Testis (tissue), 3 donors: ENCODE results near the gene SARS1. TPM values are rescaled to one million over a fixed set of nuclear protein-coding genes. Genes with fewer than 3 reads are reported as not detected.

Experiments
- DNase-seq: peaks from one replicate; pipeline ENCODE4 v3.0.0-alpha.2; 2019
- H3K27ac ChIP-seq, 2 donors: fragments of 200-600 bp; sonication (generic); one replicate each; pipeline ENCODE4 v1.5.1; 2019
- H3K27me3 ChIP-seq: fragments of 200-600 bp; sonication (generic); one replicate; pipeline ENCODE4 v1.5.1; 2019
- H3K36me3 ChIP-seq: fragments of 200-600 bp; sonication (generic); one replicate; pipeline ENCODE4 v1.5.1; 2017; ENCODE audit warnings: low read depth; ENCODE audit errors: missing control alignments
- H3K4me1 ChIP-seq: fragments of 200-600 bp; sonication (generic); one replicate; pipeline ENCODE4 v1.5.1; 2019
- H3K4me3 ChIP-seq, 2 donors: fragments of 200-600 bp; sonication (generic); one replicate each; pipeline ENCODE4 v1.5.1; 2017 to 2019
- H3K9me3 ChIP-seq: fragments of 200-600 bp; sonication (generic); one replicate; pipeline ENCODE4 v1.5.1; 2017
- CTCF ChIP-seq, 3 experiments: fragments of 450-650 bp in 2 of 3; fragments of 200-600 bp in 1 of 3; sonication (generic) in 1 of 3; IDR thresholded peaks; one replicate each; pipeline ENCODE4 v1.5.1; 2016 to 2019; ENCODE audit warnings: antibody characterized with exemption in 3 of 3, mild to moderate bottlenecking in 2 of 3, moderate library complexity in 1 of 3
- POLR2A ChIP-seq: fragments of 450-650 bp; IDR thresholded peaks from one replicate; pipeline ENCODE4 v1.6.1; 2017; ENCODE audit warnings: antibody characterized with exemption, mild to moderate bottlenecking, moderate library complexity
- WGBS, 2 donors: methylation state at CpG; one replicate each; pipeline ENCODE4 v1.1.5; 2018; 5-methylcytosine and 5-hydroxymethylcytosine counted together
- intact Hi-C: fragments of 100-400 bp; cut with DNase I; formaldehyde crosslinking; loops from one replicate; pipeline ENCODE4 v1.15.1; 2023; ENCODE audit warnings: low total_unique reads
- polyA plus RNA-seq: library from polyadenylated mRNA; stranded (reverse); fragments of 350-450 nt; fragmentation: Illumina TruSeq; extraction: RNeasy Lipid Tissue Mini Kit (QIAGEN cat#74804); gene quantifications from one replicate; pipeline ENCODE4 v1.2.3, GENCODE V29; 2014; ENCODE audit warnings: low read depth, low replicate concordance; ENCODE audit not compliant: insufficient read depth
- total RNA-seq, 2 donors: library from RNA; depleted of rRNA; stranded (reverse); fragments of >200 nt; gene quantifications; one replicate each; pipeline ENCODE4 v1.2.3, GENCODE V29; 2016

SARS1 gene
- total and polyA plus RNA-seq, 3 donors from 2014 or later: 112 to 149 (median 132) TPM

- TF ChIP-seq CTCF (IDR thresholded peaks at IDR 0.05): no peak
- TF ChIP-seq POLR2A: no peak
- intact Hi-C loops: no loop called here
- H3K9me3 ChIP-seq: no peaks in the 10 kb centered on the region
- H3K36me3 ChIP-seq: no peaks in the 10 kb centered on the region
- 74% methylated on average over 5 of the region's 5 CpGs for WGBS, 2 donors
- no peak for DNase-seq
- no peaks in the 10 kb centered on the region for H3K27me3 ChIP-seq
- H3K27ac ChIP-seq: no peak overlapping the region
- H3K4me1 ChIP-seq: peaks cover 29% of the 10 kb centered on the region
- no peak overlapping the region for H3K4me3 ChIP-seq
Measured at GRCh38 chr1:109243221-109243620, 29.5 kb downstream of the SARS1 start.

- WGBS, 2 donors: 76 to 86% methylated on average over 8 of the region's 8 CpGs
- TF ChIP-seq CTCF (IDR thresholded peaks at IDR 0.05): no peak
- no peak for TF ChIP-seq POLR2A
- Histone ChIP-seq H3K27ac (no peak overlapping the region), H3K9me3 (no peaks in the 10 kb centered on the region), H3K4me3 (no peak overlapping the region), H3K27me3 (no peaks in the 10 kb centered on the region), H3K4me1 (peaks cover 33% of the 10 kb centered on the region), H3K36me3 (no peaks in the 10 kb centered on the region)
- DNase-seq: no peak
- intact Hi-C loops: no loop called here
Measured at GRCh38 chr1:109243860-109244552, 30.3 kb downstream of the SARS1 start.

DNA sequence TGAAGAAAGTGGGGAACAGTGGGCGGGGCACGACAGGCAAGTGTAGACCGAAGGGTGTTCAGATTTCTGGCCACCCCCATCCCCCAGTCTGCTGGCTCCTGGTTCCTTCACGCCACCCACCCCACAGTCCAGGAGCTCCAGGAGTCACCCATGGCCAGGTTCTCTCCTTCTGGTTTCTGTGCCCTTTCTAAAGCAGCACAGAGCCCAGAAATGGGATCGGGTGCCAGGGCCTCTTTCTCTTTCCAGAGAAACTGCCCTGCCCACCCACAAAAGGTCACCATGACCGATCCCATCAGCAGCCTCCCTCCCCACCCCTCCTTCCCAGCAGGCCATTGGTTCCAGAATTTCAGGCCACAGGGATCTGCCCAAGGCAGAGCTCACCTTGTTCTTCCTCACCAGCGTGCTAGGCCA lies 32.4 kb downstream of the SARS1 start:
- no peaks in the 10 kb centered on the region for H3K36me3 ChIP-seq
- H3K4me1 ChIP-seq: peaks cover 24% of the 10 kb centered on the region
- DNase-seq: no peak
- TF ChIP-seq CTCF (IDR thresholded peaks at IDR 0.05) (no peak), POLR2A (no peak)
- WGBS, 2 donors: 77 to 82% methylated on average over 7 of the region's 7 CpGs
- H3K9me3 ChIP-seq: no peaks in the 10 kb centered on the region
- H3K4me3 ChIP-seq: no peak overlapping the region
- H3K27me3 ChIP-seq: no peaks in the 10 kb centered on the region
- intact Hi-C loops: no loop called here
- no peak overlapping the region for H3K27ac ChIP-seq

DNA sequence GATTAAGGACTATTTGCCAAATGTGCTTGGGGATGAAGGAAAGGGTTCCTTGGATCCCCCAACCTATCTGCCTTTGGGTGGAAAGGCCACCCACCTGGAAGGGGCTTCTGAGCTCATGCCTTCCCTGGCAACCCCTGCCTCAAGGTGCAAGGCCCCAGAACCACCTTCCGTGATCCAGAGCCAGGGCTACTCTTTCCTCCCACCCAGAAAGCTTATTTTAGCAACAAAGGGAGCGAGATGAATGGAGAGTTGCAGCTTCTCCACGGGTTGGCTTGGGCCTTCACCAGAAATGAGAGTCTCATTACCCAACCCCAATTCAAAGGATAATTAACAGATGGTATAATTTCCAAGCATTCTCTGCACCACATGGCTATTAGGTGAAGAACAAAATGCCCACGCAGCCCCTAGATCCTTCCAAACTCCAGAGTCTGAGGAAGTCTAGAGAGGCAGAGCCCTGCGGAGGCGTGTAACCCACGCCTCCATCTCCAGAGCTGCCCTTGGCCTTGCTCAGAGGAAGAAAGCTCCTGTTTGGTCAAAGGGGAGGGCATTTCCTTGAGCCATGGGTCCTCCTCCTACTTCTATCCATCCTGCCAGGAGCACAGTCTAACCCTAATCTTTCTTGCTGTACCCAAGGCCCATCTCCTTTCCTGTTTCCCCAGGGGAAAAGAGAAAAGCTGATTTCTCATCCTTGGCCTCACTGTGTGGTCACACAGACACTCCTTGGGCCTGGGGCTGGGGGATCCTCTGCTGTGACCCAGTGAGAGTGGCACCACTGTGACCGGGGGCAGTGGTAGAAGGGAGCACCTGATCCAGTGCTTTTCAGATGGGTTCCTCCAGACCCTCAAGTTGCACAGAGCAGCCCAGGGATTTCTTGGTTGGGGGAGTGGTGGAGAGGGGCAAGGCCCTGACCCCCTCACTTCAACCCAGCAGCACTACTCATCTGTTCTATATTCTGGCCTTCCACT lies 34.0 kb downstream of the SARS1 start:
- H3K27ac ChIP-seq: no peak overlapping the region
- H3K4me1 ChIP-seq: peaks cover 12% of the 10 kb centered on the region
- DNase-seq: no peak
- intact Hi-C loops: no loop called here
- H3K36me3 ChIP-seq: no peaks in the 10 kb centered on the region
- no peaks in the 10 kb centered on the region for H3K27me3 ChIP-seq
- no peaks in the 10 kb centered on the region for H3K9me3 ChIP-seq
- 64 to 67% methylated on average over 6 to 8 of the region's 8 CpGs for WGBS, 2 donors
- H3K4me3 ChIP-seq: no peak overlapping the region
- TF ChIP-seq CTCF (IDR thresholded peaks at IDR 0.05) (no peak), POLR2A (no peak)
